H1 (cell line): ENCODE measurements around the gene ADARB2. TPM values are rescaled to one million over a fixed set of nuclear protein-coding genes. Genes with fewer than 3 reads are reported as not detected.

Experiments used
- CTCF ChIA-PET: fragments of 300-600 bp; sonication (Branson Sonifier 250); formaldehyde crosslinking; loops from one replicate; lab custom pipeline; 2021; ENCODE audit not compliant: partially characterized antibody; lab: Charles Lee
- POLR2A ChIA-PET: fragments of 300-600 bp; sonication (Branson Sonifier 250); formaldehyde crosslinking; loops from one replicate; lab custom pipeline; 2021; ENCODE audit warnings: inconsistent platforms; ENCODE audit not compliant: partially characterized antibody; lab: Charles Lee
- DNase-seq, 2 experiments: peaks; one replicate each; pipeline versions ENCODE4 v3.0.0 to v3.0.0-alpha.2; 2010 to 2022; ENCODE audit warnings: low spot score in 2 of 2, low read depth in 1 of 2, mixed read lengths in 1 of 2
- FAIRE-seq: peaks from 2 replicates; lab custom pipeline; 2011; peaks lifted over from hg19 to GRCh38; lab: Jason Lieb, UNC
- H2AFZ ChIP-seq: 2 replicates; pipeline ENCODE4 v1.8.1; 2012; ENCODE audit warnings: low read length, inconsistent platforms
- H2AK5ac ChIP-seq: 2 replicates; pipeline ENCODE4 v1.6.1; 2013; ENCODE audit warnings: low read depth, low read length
- H2BK120ac ChIP-seq: replicated peaks from 2 replicates; pipeline ENCODE3; 2013; ENCODE audit warnings: low read depth, low read length, inconsistent platforms
- H2BK12ac ChIP-seq: 2 replicates; pipeline ENCODE4 v1.6.1; 2013; ENCODE audit warnings: low read depth, low read length
- H2BK15ac ChIP-seq: 2 replicates; pipeline ENCODE4 v1.6.1; 2013; ENCODE audit warnings: low read length
- H2BK20ac ChIP-seq: 2 replicates; pipeline ENCODE4 v1.6.1; 2013; ENCODE audit warnings: low read length
- H2BK5ac ChIP-seq: 2 replicates; pipeline ENCODE4 v1.6.1; 2013; ENCODE audit warnings: low read depth, low read length
- H3K14ac ChIP-seq: 2 replicates; pipeline ENCODE4 v1.6.1; 2013; ENCODE audit warnings: inconsistent platforms; ENCODE audit not compliant: insufficient read length
- H3K18ac ChIP-seq: 2 replicates; pipeline ENCODE4 v1.6.1; 2013; ENCODE audit warnings: low read length; ENCODE audit errors: extremely low read depth
- H3K23ac ChIP-seq: 2 replicates; pipeline ENCODE4 v1.6.1; 2013; ENCODE audit warnings: inconsistent platforms; ENCODE audit not compliant: insufficient read length
- H3K23me2 ChIP-seq: 2 replicates; pipeline ENCODE4 v1.6.1; 2013; ENCODE audit warnings: low read depth, low read length
- H3K27ac ChIP-seq: 2 replicates; pipeline ENCODE4 v1.6.1; 2011; ENCODE audit warnings: low read depth, low read length, inconsistent platforms
- H3K27me3 ChIP-seq, 4 experiments: replicated peaks in 1 of 4; 1 replicate in 1 of 4; 2 replicates in 3 of 4; pipeline versions ENCODE4 v1.6.1 to v1.8.1; 2011 to 2013; ENCODE audit warnings: low read length in 3 of 4, mild to moderate bottlenecking in 3 of 4, inconsistent platforms in 2 of 4, mixed read lengths in 2 of 4, moderate library complexity in 1 of 4; ENCODE audit not compliant: control insufficient read depth in 3 of 4, insufficient read depth in 3 of 4; ENCODE audit errors: extremely low read depth in 1 of 4
- H3K36me3 ChIP-seq, 4 experiments: 2 replicates each; pipeline versions ENCODE4 v1.6.1 to v1.8.1; 2011 to 2013; ENCODE audit warnings: mild to moderate bottlenecking in 4 of 4, low read length in 3 of 4, moderate library complexity in 2 of 4, control low read depth in 1 of 4, inconsistent platforms in 1 of 4; ENCODE audit not compliant: insufficient read depth in 4 of 4, control insufficient read depth in 2 of 4
- H3K4ac ChIP-seq: replicated peaks from 2 replicates; pipeline ENCODE3; 2013; ENCODE audit warnings: low read length, low read depth, mixed read lengths, inconsistent platforms; ENCODE audit not compliant: insufficient read length
- H3K4me1 ChIP-seq, 4 experiments: replicated peaks in 1 of 4; 1 replicate in 1 of 4; 2 replicates in 3 of 4; pipeline versions ENCODE4 v1.6.1 to v1.8.1; 2011 to 2013; ENCODE audit warnings: low read length in 3 of 4, inconsistent platforms in 2 of 4, mixed read lengths in 1 of 4; ENCODE audit not compliant: insufficient read depth in 4 of 4, control insufficient read depth in 3 of 4
- H3K4me2 ChIP-seq, 2 experiments: 2 replicates each; pipeline versions ENCODE4 v1.6.1 to v1.8.1; 2011 to 2013; ENCODE audit warnings: low read depth in 2 of 2, low read length in 2 of 2, control low read depth in 1 of 2, inconsistent platforms in 1 of 2, mild to moderate bottlenecking in 1 of 2; ENCODE audit not compliant: insufficient read depth in 1 of 2
- H3K4me3 ChIP-seq, 4 experiments: fragments of 200-600, 300-600 bp in 1 of 4; sonication (generic), shearing (Covaris generic), sonication (Bioruptor Twin) in 1 of 4; 2 replicates each; pipeline versions ENCODE4 v1.5.1 to v1.8.1; 2011 to 2016; ENCODE audit warnings: low read length in 4 of 4, low read depth in 3 of 4, control low read depth in 2 of 4, inconsistent platforms in 2 of 4, mild to moderate bottlenecking in 2 of 4, mixed read lengths in 1 of 4, moderate library complexity in 1 of 4; ENCODE audit not compliant: insufficient read depth in 2 of 4; ENCODE audit errors: extremely low read depth in 1 of 4
- H3K56ac ChIP-seq: replicated peaks from 2 replicates; pipeline ENCODE3; 2013; ENCODE audit warnings: low read depth, mild to moderate bottlenecking, mixed read lengths, low read length, inconsistent platforms; ENCODE audit not compliant: insufficient read length
- H3K79me1 ChIP-seq: 2 replicates; pipeline ENCODE4 v1.6.1; 2013; ENCODE audit warnings: low read depth, low read length, control low read depth
- H3K79me2 ChIP-seq, 2 experiments: 2 replicates each; pipeline versions ENCODE4 v1.6.1 to v1.8.1; 2012 to 2013; ENCODE audit warnings: low read length in 2 of 2, mild to moderate bottlenecking in 2 of 2, inconsistent platforms in 1 of 2; ENCODE audit not compliant: insufficient read depth in 2 of 2, control insufficient read depth in 1 of 2
- H3K9ac ChIP-seq, 4 experiments: replicated peaks in 1 of 4; 1 replicate in 1 of 4; 2 replicates in 3 of 4; pipeline versions ENCODE4 v1.6.1 to v1.8.1; 2011 to 2013; ENCODE audit warnings: low read depth in 3 of 4, low read length in 3 of 4, control low read depth in 2 of 4, mild to moderate bottlenecking in 2 of 4, moderate library complexity in 2 of 4, inconsistent platforms in 1 of 4; ENCODE audit errors: extremely low read depth in 1 of 4
- H3K9me3 ChIP-seq, 2 experiments: 2 replicates each; pipeline versions ENCODE4 v1.6.1 to v1.8.1; 2012 to 2013; ENCODE audit warnings: mild to moderate bottlenecking in 2 of 2, moderate library complexity in 2 of 2, control low read depth in 1 of 2, inconsistent platforms in 1 of 2, low read depth in 1 of 2, low read length in 1 of 2, mixed read lengths in 1 of 2; ENCODE audit not compliant: insufficient read depth in 2 of 2
- H4K20me1 ChIP-seq, 2 experiments: replicated peaks in 1 of 2; 2 replicates each; pipeline versions ENCODE3 to v1.8.1; 2011 to 2013; ENCODE audit warnings: inconsistent platforms in 2 of 2, low read length in 2 of 2, mild to moderate bottlenecking in 1 of 2; ENCODE audit not compliant: insufficient read depth in 2 of 2, control insufficient read depth in 1 of 2
- H4K5ac ChIP-seq: 2 replicates; pipeline ENCODE4 v1.6.1; 2013; ENCODE audit warnings: low read length, low read depth, mixed read lengths, inconsistent platforms; ENCODE audit not compliant: insufficient read length
- H4K8ac ChIP-seq: 2 replicates; pipeline ENCODE4 v1.8.0; 2013; ENCODE audit warnings: mild to moderate bottlenecking, moderate library complexity, low read length, inconsistent platforms; ENCODE audit not compliant: insufficient read depth; ENCODE audit errors: extremely low read depth
- H4K91ac ChIP-seq: replicated peaks from 2 replicates; pipeline ENCODE3; 2013; ENCODE audit warnings: low read length, mixed read lengths, inconsistent platforms; ENCODE audit not compliant: insufficient read length
- CHD1 ChIP-seq: IDR thresholded peaks from 2 replicates; pipeline ENCODE4 v1.6.1; 2012; ENCODE audit warnings: low read depth, low read length, improper control_type of control experiment
- CHD2 ChIP-seq: IDR thresholded peaks from 2 replicates; pipeline ENCODE4 v1.6.1; 2012; ENCODE audit warnings: low read length, improper control_type of control experiment
- CREB1 ChIP-seq: IDR thresholded peaks from 2 replicates; pipeline ENCODE4 v1.6.1; 2012; ENCODE audit warnings: inconsistent platforms
- CTBP2 ChIP-seq: IDR thresholded peaks from 2 replicates; pipeline ENCODE4 v1.7.0; 2011; ENCODE audit warnings: borderline replicate concordance, mild to moderate bottlenecking, moderate library complexity, mixed read lengths, low read length; ENCODE audit not compliant: insufficient read depth, insufficient read length
- HDAC2 ChIP-seq, 2 experiments: fragments of 300-600 bp in 1 of 2; sonication (generic) in 1 of 2; IDR thresholded peaks; 2 replicates each; pipeline ENCODE4 v1.6.1; 2011 to 2012; ENCODE audit warnings: low read depth in 2 of 2, low read length in 2 of 2, mild to moderate bottlenecking in 2 of 2, moderate library complexity in 2 of 2, borderline replicate concordance in 1 of 2, inconsistent platforms in 1 of 2
- JUND ChIP-seq: IDR thresholded peaks from 2 replicates; pipeline ENCODE4 v1.6.1; 2011; ENCODE audit warnings: mild to moderate bottlenecking, improper control_type of control experiment, low read length
- NANOG ChIP-seq: IDR thresholded peaks from 2 replicates; pipeline ENCODE4 v1.6.1; 2011; ENCODE audit warnings: low read length, low read depth, mild to moderate bottlenecking, inconsistent platforms; ENCODE audit not compliant: insufficient read depth, poor library complexity, severe bottlenecking
- SIRT6 ChIP-seq: IDR thresholded peaks from one replicate; pipeline ENCODE4 v1.7.1; 2012; ENCODE audit warnings: low read length, inconsistent platforms
- TEAD4 ChIP-seq: IDR thresholded peaks from 2 replicates; pipeline ENCODE4 v1.6.1; 2012; ENCODE audit warnings: low read depth, low read length, inconsistent platforms, mixed read lengths
- WGBS, 2 experiments: shearing (Covaris generic) in 1 of 2; methylation state at CpG; one replicate each; pipeline versions ENCODE4 v1.1.6 to v1.1.7; 2013 to 2015; ENCODE audit warnings: low lambda C conversion rate in 2 of 2, mixed read lengths in 2 of 2, inconsistent platforms in 1 of 2, low coverage in 1 of 2, missing lambda C conversion rate in 1 of 2; ENCODE audit not compliant: insufficient replicate concordance in 2 of 2, insufficient coverage in 1 of 2, insufficient read length in 1 of 2; ENCODE audit errors: extremely low coverage in 1 of 2, missing lambda C conversion rate in 1 of 2; 5-methylcytosine and 5-hydroxymethylcytosine counted together
- polyA plus RNA-seq, 7 experiments: library from polyadenylated mRNA; depleted of rRNA in 3 of 7; stranded (reverse) in 5 of 7; unstranded in 2 of 7; fragments of >200 nt in 5 of 7; fragments of 200-250 nt in 2 of 7; gene quantifications; 1 replicate in 5 of 7; 2 replicates in 1 of 7; 4 replicates in 1 of 7; pipeline versions ENCODE4 v1.2.1 to v1.2.3, GENCODE V29; 2011 to 2013; ENCODE audit warnings: missing spikeins in 2 of 7, mixed read lengths in 2 of 7
- total RNA-seq: library from RNA; stranded (reverse); fragmentation: NEBNext Ultra II Directional; extraction: Animal tissue kit (Norgen Biotek cat#: 25700); gene quantifications from 2 replicates; pipeline ENCODE4 v1.2.1, GENCODE V29; 2021
- TF ChIP-seq, protein P1 (sequence below): IDR thresholded peaks from 2 replicates; pipeline ENCODE4 v1.6.1; 2012; ENCODE audit warnings: low read length, inconsistent platforms

The ADARB2 gene
- total and polyA plus RNA-seq, 2 of the 8 experiments (the other 6 are each of a cell fraction or from before 2014, with no cell fraction given), result 2.2 to 2.8 TPM

DNA sequence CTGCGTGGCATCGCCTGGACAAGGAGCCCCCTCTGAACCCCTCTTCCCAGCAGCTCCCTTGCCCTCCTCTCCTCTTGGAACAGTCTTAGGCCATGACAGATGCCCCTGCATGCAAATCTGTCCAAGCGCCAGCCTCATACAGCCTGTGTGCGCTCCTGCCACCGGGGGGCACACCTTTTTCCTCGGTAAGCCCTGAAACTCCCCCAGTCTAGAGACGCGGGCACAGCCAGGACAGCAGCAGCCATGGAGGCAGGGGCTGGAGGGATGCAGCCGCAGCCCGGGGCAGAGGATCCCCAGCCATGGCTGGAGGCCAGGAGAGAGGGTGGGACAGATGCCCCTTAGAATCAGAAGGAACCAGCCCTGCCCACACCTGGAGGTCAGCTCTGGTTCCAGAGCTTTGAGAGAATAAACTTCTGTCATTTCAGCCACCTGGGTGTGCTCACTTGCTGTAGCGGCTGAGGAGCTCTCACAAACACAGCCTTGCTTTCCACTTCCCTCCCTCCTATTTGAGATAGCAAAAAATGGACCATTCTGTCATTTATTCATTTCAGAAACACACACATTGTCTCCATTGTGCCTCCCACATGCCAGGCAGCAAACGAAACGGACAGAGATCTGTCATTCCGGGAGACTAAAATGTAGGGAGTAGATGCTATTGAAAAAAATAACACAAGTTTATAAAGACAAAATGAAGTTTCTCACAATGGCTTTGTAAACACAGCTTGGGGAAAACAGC lies 439.6 kb downstream of the ADARB2 start:
- Histone ChIP-seq H3K27ac (no peak overlapping the region), H3K9me3 (peaks cover 0 to 6% of the 10 kb centered on the region in 2 experiments; a peak in 2 of 4 replicates), H4K5ac (no peak overlapping the region), H4K91ac (peak overlapping the region; percentile 20), H3K79me2 (no peaks in the 10 kb centered on the region), H2BK15ac (no peak overlapping the region; the same call in 1 of the 2 replicates), H3K4me2 (no peak overlapping the region), H3K4ac (no peak overlapping the region), H3K23ac (no peak overlapping the region), H3K18ac (peak overlapping the region; percentile 88; the same call in 1 of the 2 replicates), H3K4me1 (peaks cover 0 to 17% (median 10%) of the 10 kb centered on the region in 4 experiments; a peak in 5 of 7 replicates), H3K4me3 (no peak overlapping the region), H3K36me3 (no peaks in the 10 kb centered on the region), H2BK12ac (peak overlapping the region; percentile 89; the same call in 1 of the 2 replicates), H4K20me1 (no peaks in the 10 kb centered on the region), H3K56ac (peak overlapping the region; percentile 51), H3K14ac (no peak overlapping the region), H3K9ac (no peak overlapping the region), H3K27me3 (no peaks in the 10 kb centered on the region; a peak in 1 of 7 replicates), H2BK120ac (peak overlapping the region; percentile 41), H2AK5ac (no peak overlapping the region), H3K23me2 (no peaks in the 10 kb centered on the region), H2AFZ (no peak overlapping the region; the same call in 1 of the 2 replicates), H4K8ac (peak overlapping the region; percentile 11; the same call in 1 of the 2 replicates), H2BK20ac (peak overlapping the region; percentile 84; the same call in 1 of the 2 replicates), H3K79me1 (no peaks in the 10 kb centered on the region; the same call in 1 of the 2 replicates), H2BK5ac (no peak overlapping the region)
- no peak for FAIRE-seq
- ChIA-PET CTCF (interaction anchor here (0.6 to 4.9 kb wide), 19 partner anchors 11 to 429 kb away, joined by 3 to 25 read pairs (median 4); no protein-coding TSS in a partner anchor), POLR2A (interaction anchor here (3.6 kb wide), 1 partner anchor 13 kb away, joined by 21 read pairs; no protein-coding TSS in a partner anchor)
- 60% methylated on average over 14 of the region's 14 CpGs; no CpG with 5 or more reads in 1 of the 2 experiments for WGBS, 2 experiments
- DNase-seq, result peak; percentile 25 to 73
- TF ChIP-seq, protein P1, sequence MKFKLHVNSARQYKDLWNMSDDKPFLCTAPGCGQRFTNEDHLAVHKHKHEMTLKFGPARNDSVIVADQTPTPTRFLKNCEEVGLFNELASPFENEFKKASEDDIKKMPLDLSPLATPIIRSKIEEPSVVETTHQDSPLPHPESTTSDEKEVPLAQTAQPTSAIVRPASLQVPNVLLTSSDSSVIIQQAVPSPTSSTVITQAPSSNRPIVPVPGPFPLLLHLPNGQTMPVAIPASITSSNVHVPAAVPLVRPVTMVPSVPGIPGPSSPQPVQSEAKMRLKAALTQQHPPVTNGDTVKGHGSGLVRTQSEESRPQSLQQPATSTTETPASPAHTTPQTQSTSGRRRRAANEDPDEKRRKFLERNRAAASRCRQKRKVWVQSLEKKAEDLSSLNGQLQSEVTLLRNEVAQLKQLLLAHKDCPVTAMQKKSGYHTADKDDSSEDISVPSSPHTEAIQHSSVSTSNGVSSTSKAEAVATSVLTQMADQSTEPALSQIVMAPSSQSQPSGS, result no peak
- TF ChIP-seq CTBP2, result no peak
- no peak for TF ChIP-seq CHD1
- no peak for TF ChIP-seq NANOG
- TF ChIP-seq CHD2, result no peak
- TF ChIP-seq SIRT6, result no peak
- 0 out of 2 replicates have a peak, but pooled peaks have one; percentile 51 for TF ChIP-seq TEAD4
- no peak for TF ChIP-seq JUND
- no peak for TF ChIP-seq HDAC2 (IDR thresholded peaks at IDR 0.05; ENCODE audit: borderline replicate concordance in 1 of 2, low read depth in 2 of 2, low read length in 2 of 2)
- peak; percentile 21; the same call in 1 of the 2 replicates for TF ChIP-seq CREB1
